HCT116 (cell line): ENCODE results near the gene TREM1. TPM values are rescaled to one million over a fixed set of nuclear protein-coding genes. Genes with fewer than 3 reads are reported as not detected.

Experiments
- ATAC-seq: fragments of 200-7000 bp; cut with Tn5 transposase; 2 replicates; pipeline ENCODE4 v1.9.1; 2020; ENCODE audit warnings: mild to moderate bottlenecking, moderate library complexity
- BruUV-seq: library from RNA; stranded (reverse); fragments of 400-500 nt; replicated peaks from 2 replicates; lab custom pipeline; 2021; lab: Mats Ljungman, UMichigan
- CTCF ChIA-PET: fragments of 300-600 bp; sonication (Branson Sonifier 250); formaldehyde crosslinking; loops from one replicate; lab custom pipeline; 2021; ENCODE audit warnings: antibody characterized with exemption; lab: Charles Lee
- POLR2A ChIA-PET: fragments of 300-600, 350-600 bp; sonication (Branson Sonifier 250); formaldehyde crosslinking; loops from one replicate; lab custom pipeline; 2021; ENCODE audit warnings: antibody characterized with exemption; lab: Charles Lee
- RAD21 ChIA-PET, 2 experiments: fragments of 300-600 bp; sonication (Branson Sonifier 250); formaldehyde crosslinking; loops; one replicate each; lab custom pipeline; 2023; ENCODE audit warnings: low total read pairs in 2 of 2; ENCODE audit not compliant: uncharacterized antibody in 2 of 2, unreplicated experiment in 2 of 2, low non-redundant PET in 1 of 2; lab: Charles Lee
- DNase-seq: peaks from one replicate; pipeline ENCODE4 v3.0.0-alpha.2; 2010; ENCODE audit warnings: low read depth, low spot score
- H2AFZ ChIP-seq: fragments of 200-600 bp; shearing (Covaris generic), sonication (generic); 2 replicates; pipeline ENCODE4 v1.6.1; 2017; ENCODE audit warnings: low read depth, mixed run types, mixed read lengths, antibody characterized with exemption, low read length; ENCODE audit not compliant: poor library complexity, severe bottlenecking
- H3K27ac ChIP-seq: 2 replicates; pipeline ENCODE4 v1.5.1; 2012; ENCODE audit warnings: low read depth, low read length
- H3K27me3 ChIP-seq: fragments of 200-600 bp; sonication (generic); 2 replicates; pipeline ENCODE4 v1.6.1; 2016; ENCODE audit warnings: mixed run types, low read length, mixed read lengths; ENCODE audit not compliant: insufficient read depth
- H3K36me3 ChIP-seq, 2 experiments: fragments of 200-500 bp in 1 of 2; fragments of 200-600 bp in 1 of 2; sonication (Bioruptor generic) in 1 of 2; sonication (generic) in 1 of 2; 2 replicates each; pipeline versions ENCODE4 v1.5.1 to v1.6.1; 2014 to 2016; ENCODE audit warnings: low read length in 2 of 2, inconsistent platforms in 1 of 2, mixed read lengths in 1 of 2, mixed run types in 1 of 2; ENCODE audit not compliant: insufficient read depth in 2 of 2, control insufficient read depth in 1 of 2
- H3K4me1 ChIP-seq, 2 experiments: fragments of 200-600 bp in 1 of 2; sonication (generic) in 1 of 2; 2 replicates each; pipeline versions ENCODE4 v1.5.1 to v1.6.1; 2012 to 2017; ENCODE audit warnings: low read length in 2 of 2, inconsistent platforms in 1 of 2, mild to moderate bottlenecking in 1 of 2, mixed read lengths in 1 of 2, mixed run types in 1 of 2, moderate library complexity in 1 of 2; ENCODE audit not compliant: insufficient read depth in 2 of 2, control insufficient read depth in 1 of 2
- H3K4me2 ChIP-seq: fragments of 200-600 bp; sonication (generic); 2 replicates; pipeline ENCODE4 v1.6.1; 2017; ENCODE audit warnings: mixed run types, low read length, mixed read lengths
- H3K4me3 ChIP-seq, 2 experiments: fragments of 200-600 bp in 1 of 2; sonication (generic) in 1 of 2; replicated peaks in 1 of 2; 2 replicates each; pipeline ENCODE4 v1.5.1; 2011 to 2016; ENCODE audit warnings: low read length in 2 of 2, control low read depth in 1 of 2, low read depth in 1 of 2, mild to moderate bottlenecking in 1 of 2, mixed read lengths in 1 of 2, mixed run types in 1 of 2
- H3K79me2 ChIP-seq: fragments of 200-600 bp; sonication (generic); 2 replicates; pipeline ENCODE4 v1.6.1; 2017; ENCODE audit warnings: mild to moderate bottlenecking, mixed run types, low read length, moderate library complexity, mixed read lengths; ENCODE audit not compliant: insufficient read depth
- H3K9ac ChIP-seq: fragments of 200-600 bp; sonication (generic); 2 replicates; pipeline ENCODE4 v1.6.1; 2016; ENCODE audit warnings: low read length, mixed read lengths
- H3K9me2 ChIP-seq: fragments of 200-600 bp; sonication (generic), shearing (Covaris generic); 2 replicates; pipeline ENCODE4 v1.6.1; 2017; ENCODE audit warnings: mixed run types, mild to moderate bottlenecking, moderate library complexity; ENCODE audit not compliant: insufficient read depth
- H3K9me3 ChIP-seq, 2 experiments: fragments of 200-500 bp in 1 of 2; fragments of 200-600 bp in 1 of 2; sonication (Bioruptor generic) in 1 of 2; sonication (generic) in 1 of 2; 2 replicates each; pipeline ENCODE4 v1.6.1; 2014 to 2017; ENCODE audit warnings: low read length in 2 of 2, mixed read lengths in 2 of 2, inconsistent platforms in 1 of 2, low read depth in 1 of 2, mild to moderate bottlenecking in 1 of 2, mixed run types in 1 of 2, moderate library complexity in 1 of 2; ENCODE audit not compliant: control insufficient read depth in 1 of 2, insufficient read depth in 1 of 2
- H4K20me1 ChIP-seq: fragments of 200-600 bp; sonication (generic), shearing (Covaris generic); 2 replicates; pipeline ENCODE4 v1.6.1; 2017; ENCODE audit warnings: mixed run types, mild to moderate bottlenecking, moderate library complexity; ENCODE audit not compliant: insufficient read depth
- ATF3 ChIP-seq: IDR thresholded peaks from 2 replicates; pipeline ENCODE4 v1.6.1; 2012
- CBX3 ChIP-seq: IDR thresholded peaks from 2 replicates; pipeline ENCODE4 v1.6.1; 2012; ENCODE audit warnings: low read depth
- CEBPB ChIP-seq: IDR thresholded peaks from 2 replicates; pipeline ENCODE4 v1.6.1; 2012; ENCODE audit warnings: low read depth
- CTCF ChIP-seq, 3 experiments: fragments of 200-600 bp in 1 of 3; sonication (generic) in 1 of 3; IDR thresholded peaks in 2 of 3; conservative IDR thresholded peaks in 1 of 3; 2 replicates each; pipeline ENCODE4 v1.5.1; 2012 to 2017; ENCODE audit warnings: low read depth in 2 of 3, low read length in 2 of 3, antibody characterized with exemption in 1 of 3, borderline replicate concordance in 1 of 3, control low read depth in 1 of 3, mild to moderate bottlenecking in 1 of 3, mixed read lengths in 1 of 3, mixed run types in 1 of 3, moderate library complexity in 1 of 3; ENCODE audit not compliant: insufficient read depth in 1 of 3
- EGR1 ChIP-seq: IDR thresholded peaks from 2 replicates; pipeline ENCODE4 v1.6.1; 2012; ENCODE audit warnings: low read depth
- ELF1 ChIP-seq: IDR thresholded peaks from 2 replicates; pipeline ENCODE4 v1.6.1; 2012; ENCODE audit warnings: low read depth, borderline replicate concordance
- EZH2 ChIP-seq: fragments of 200-600 bp; sonication (generic); IDR thresholded peaks from 2 replicates; pipeline ENCODE4 v1.6.1; 2017; ENCODE audit warnings: antibody characterized with exemption, mixed run types
- EZH2phosphoT487 ChIP-seq: fragments of 200-600 bp; IDR thresholded peaks from 2 replicates; pipeline ENCODE4 v1.6.1; 2018; ENCODE audit warnings: antibody characterized with exemption, borderline replicate concordance
- POLR2A ChIP-seq: IDR thresholded peaks from 2 replicates; pipeline ENCODE4 v1.7.0; 2011; ENCODE audit warnings: borderline replicate concordance; ENCODE audit not compliant: insufficient read depth, insufficient read length; ENCODE audit errors: extremely low read depth
- POLR2AphosphoS5 ChIP-seq: IDR thresholded peaks from 2 replicates; pipeline ENCODE4 v1.6.1; 2011; ENCODE audit warnings: mild to moderate bottlenecking, low read depth, low read length, moderate library complexity
- SP1 ChIP-seq: IDR thresholded peaks from 2 replicates; pipeline ENCODE4 v1.6.1; 2012; ENCODE audit warnings: low read depth
- TCF7L2 ChIP-seq: IDR thresholded peaks from 2 replicates; pipeline ENCODE4 v1.7.0; 2011; ENCODE audit warnings: borderline replicate concordance, inconsistent platforms; ENCODE audit not compliant: insufficient read depth, insufficient read length; ENCODE audit errors: extremely low read depth
- YY1 ChIP-seq: IDR thresholded peaks from 2 replicates; pipeline ENCODE4 v1.6.1; 2011; ENCODE audit warnings: low read length, low read depth, moderate library complexity, mild to moderate bottlenecking; ENCODE audit not compliant: insufficient replicate concordance; ENCODE audit errors: extremely low read depth
- ZBTB33 ChIP-seq: IDR thresholded peaks from 2 replicates; pipeline ENCODE4 v1.6.1; 2011; ENCODE audit warnings: mild to moderate bottlenecking, low read length, moderate library complexity; ENCODE audit not compliant: insufficient replicate concordance; ENCODE audit errors: extremely low read depth
- intact Hi-C: fragments of 100-400 bp; cut with micrococcal nuclease; formaldehyde crosslinking; loops from 2 replicates; pipeline ENCODE4 v1.10.0; 2022
- total RNA-seq: library from RNA; stranded (reverse); gene quantifications from one replicate; pipeline ENCODE4 v1.2.1, GENCODE V29; 2021; ENCODE audit not compliant: unreplicated experiment

Gene TREM1
- total RNA-seq, 1 experiment from 2014 or later, result 0.22 TPM

- ATAC-seq, result no peak
- RAD21 ChIA-PET, result no interaction called here
These were observed 46.9 kb downstream of the TREM1 start for GRCh38 chr6:41239467-41240159.

More at GRCh38 chr6:41239467-41240159, 46.9 kb downstream of the TREM1 start:
- no peak for DNase-seq
- no TSS peak for BruUV-seq
- no peaks in the 10 kb centered on the region for H4K20me1 ChIP-seq
- H3K9me3 ChIP-seq, result no peaks in the 10 kb centered on the region
- H3K79me2 ChIP-seq, result no peaks in the 10 kb centered on the region
- no peak overlapping the region for H3K9ac ChIP-seq
- ChIA-PET POLR2A (no interaction called here), CTCF (no interaction called here)
- H3K4me3 ChIP-seq, result no peak overlapping the region
- H3K4me2 ChIP-seq, result no peak overlapping the region
- H3K4me1 ChIP-seq, result no peaks in the 10 kb centered on the region
- no peak overlapping the region for H2AFZ ChIP-seq
- no peak overlapping the region for H3K27ac ChIP-seq
- peaks cover 56% of the 10 kb centered on the region for H3K27me3 ChIP-seq
- H3K9me2 ChIP-seq, result no peaks in the 10 kb centered on the region
- H3K36me3 ChIP-seq, result no peaks in the 10 kb centered on the region
- intact Hi-C loops, result no loop called here
- TF ChIP-seq ZBTB33 (no peak), CBX3 (no peak), CEBPB (no peak), POLR2A (no peak), EGR1 (no peak), EZH2phosphoT487 (no peak), POLR2AphosphoS5 (no peak), YY1 (no peak), ELF1 (no peak), TCF7L2 (no peak), CTCF (IDR thresholded peaks at IDR 0.05 in 2 of 3, conservative IDR thresholded peaks at IDR 0.05 in 1 of 3; ENCODE audit: borderline replicate concordance in 1 of 3, insufficient read depth in 1 of 3, low read depth in 2 of 3, low read length in 2 of 3) (no peak), SP1 (no peak), EZH2 (no peak), ATF3 (no peak)
- TF ChIP-seq, all 23 proteins: peak for 0
